Measurements from ENCODE around the gene AKAP1.
A peak's percentile ranks its signal among the peaks of the same experiment; 100 is the strongest.

The AKAP1 gene

GRCh38 chr17:57084802-57085447 is at the start of gene AKAP1:
Gene AKAP1, plus strand, starts transcription at chr17:57085246. Its CDS starts 20,219 bp downstream, at chr17:57105465.
- DNase-seq (ENCODE audit: low read depth), result peak; percentile 94
- TF ChIP-seq CTCF (IDR thresholded peaks at IDR 0.05; ENCODE audit: low read depth, low read length), result no peak
- TF ChIP-seq MAX (IDR thresholded peaks at IDR 0.05; ENCODE audit: low read depth, low read length), result peak; percentile 92
- peak; percentile 81 for TF ChIP-seq MYC (IDR thresholded peaks at IDR 0.05; ENCODE audit: low read depth, low read length)
- TF ChIP-seq POLR2A (IDR thresholded peaks at IDR 0.05; ENCODE audit: extremely low read depth, insufficient read length), result peak; percentile 87
- H3K4me3 ChIP-seq (ENCODE audit: low read depth, low read length), result peak within 1 kb of the TSS; percentile 97

GRCh38 chr17:57035971-57036481 is 49.0 kb upstream of the AKAP1 start:
- H3K4me3 ChIP-seq (ENCODE audit: low read depth, low read length), result no peak overlapping the region
- no peak for DNase-seq (ENCODE audit: low read depth)
- TF ChIP-seq CTCF (IDR thresholded peaks at IDR 0.05; ENCODE audit: low read depth, low read length), result no peak
- TF ChIP-seq MYC (IDR thresholded peaks at IDR 0.05; ENCODE audit: low read depth, low read length), result no peak
- no peak for TF ChIP-seq MAX (IDR thresholded peaks at IDR 0.05; ENCODE audit: low read depth, low read length)
- TF ChIP-seq POLR2A (IDR thresholded peaks at IDR 0.05; ENCODE audit: extremely low read depth, insufficient read length), result no peak

- DNase-seq (ENCODE audit: low read depth), result no peak
- no peak overlapping the region for H3K4me3 ChIP-seq (ENCODE audit: low read depth, low read length)
- no peak for TF ChIP-seq MAX (IDR thresholded peaks at IDR 0.05; ENCODE audit: low read depth, low read length)
Measured at GRCh38 chr17:57037411-57037810, 47.6 kb upstream of the AKAP1 start.

- no peak for TF ChIP-seq MAX (IDR thresholded peaks at IDR 0.05; ENCODE audit: low read depth, low read length)
- no peak for TF ChIP-seq CTCF (IDR thresholded peaks at IDR 0.05; ENCODE audit: low read depth, low read length)
- no peak for TF ChIP-seq POLR2A (IDR thresholded peaks at IDR 0.05; ENCODE audit: extremely low read depth, insufficient read length)
- no peak overlapping the region for H3K4me3 ChIP-seq (ENCODE audit: low read depth, low read length)
- no peak for DNase-seq (ENCODE audit: low read depth)
Measured at GRCh38 chr17:57038486-57038885, 46.6 kb upstream of the AKAP1 start.

- no peak for DNase-seq (ENCODE audit: low read depth)
- H3K4me3 ChIP-seq (ENCODE audit: low read depth, low read length), result no peak overlapping the region
- TF ChIP-seq MYC (IDR thresholded peaks at IDR 0.05; ENCODE audit: low read depth, low read length) (no peak), POLR2A (IDR thresholded peaks at IDR 0.05; ENCODE audit: extremely low read depth, insufficient read length) (no peak), MAX (IDR thresholded peaks at IDR 0.05; ENCODE audit: low read depth, low read length) (no peak), CTCF (IDR thresholded peaks at IDR 0.05; ENCODE audit: low read depth, low read length) (no peak)
Measured at GRCh38 chr17:57040571-57040970, 44.5 kb upstream of the AKAP1 start.

GRCh38 chr17:57043276-57043675 is 41.8 kb upstream of the AKAP1 start:
- H3K4me3 ChIP-seq (ENCODE audit: low read depth, low read length), result no peak overlapping the region
- TF ChIP-seq MAX (IDR thresholded peaks at IDR 0.05; ENCODE audit: low read depth, low read length) (no peak), MYC (IDR thresholded peaks at IDR 0.05; ENCODE audit: low read depth, low read length) (no peak), POLR2A (IDR thresholded peaks at IDR 0.05; ENCODE audit: extremely low read depth, insufficient read length) (no peak), CTCF (IDR thresholded peaks at IDR 0.05; ENCODE audit: low read depth, low read length) (no peak)
- DNase-seq (ENCODE audit: low read depth), result no peak

Data from NB4 (cell line).